ENCODE results near the gene TBX20. TPM values are rescaled to one million over a fixed set of nuclear protein-coding genes. Genes with fewer than 3 reads are reported as not detected.

TBX20 gene
- total and polyA plus RNA-seq, 2 of the 13 experiments (the other 11 are each of a cell fraction or from before 2014, with no cell fraction given), result not detected

DNA sequence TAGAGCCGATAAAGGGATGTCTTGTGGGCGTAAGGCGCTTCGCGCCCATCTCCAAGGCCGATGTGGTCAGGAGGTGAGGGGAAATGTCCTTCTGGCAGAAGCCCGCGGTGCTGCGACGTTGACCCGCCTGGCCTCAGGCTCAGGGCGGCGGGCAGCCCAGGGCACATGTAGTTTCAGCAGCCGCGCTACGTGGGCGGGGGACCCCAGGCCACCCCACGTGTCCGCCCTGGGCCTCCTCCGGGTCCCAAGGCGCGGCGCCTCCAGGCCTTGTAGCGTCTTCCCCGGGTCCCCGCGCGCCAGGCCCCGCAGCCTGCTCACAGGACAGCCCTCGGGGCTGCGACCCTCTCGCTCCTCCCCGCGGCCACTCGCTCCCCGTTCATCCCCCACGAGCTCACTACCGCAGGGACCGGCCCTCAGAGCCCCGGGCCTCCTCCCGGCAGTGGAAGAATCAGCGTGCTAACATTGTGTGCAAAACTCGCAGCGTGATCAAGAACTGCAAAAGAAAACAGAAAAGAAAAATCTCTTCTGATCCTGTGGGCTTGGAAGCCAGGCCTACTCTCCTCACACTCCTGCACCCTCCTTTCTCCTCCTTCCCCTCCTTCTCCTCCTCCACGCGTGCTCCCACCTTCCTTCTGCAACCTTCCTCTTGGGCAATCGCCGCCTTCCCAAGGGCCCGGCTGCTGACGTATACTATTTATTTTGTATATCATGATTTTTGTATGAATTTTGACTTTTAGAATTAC lies 4.4 kb upstream of the TBX20 start:
- Histone ChIP-seq H3K79me2 (ENCODE audit: insufficient read depth, low read length) (no peaks in the 10 kb centered on the region), H3K27me3 (ENCODE audit: control insufficient read depth in 1 of 2, insufficient read depth in 2 of 2, low read length in 2 of 2) (peaks cover 5 to 86% of the 10 kb centered on the region in 2 experiments; a peak in 4 of 5 replicates), H3K4me3 (replicated peaks in 1 of 3; ENCODE audit: insufficient read depth in 1 of 3, low read depth in 2 of 3, low read length in 3 of 3) (no peak overlapping the region), H2AFZ (ENCODE audit: low read length) (no peak overlapping the region), H3K9me3 (ENCODE audit: low read length) (no peaks in the 10 kb centered on the region), H3K4me1 (ENCODE audit: insufficient read depth, low read length) (no peaks in the 10 kb centered on the region), H4K20me1 (ENCODE audit: insufficient read depth, low read length) (no peaks in the 10 kb centered on the region), H3K27ac (ENCODE audit: extremely low read length, insufficient read depth, low read length) (no peak overlapping the region), H3K36me3 (replicated peaks in 1 of 2; ENCODE audit: control insufficient read depth in 1 of 2, insufficient read depth in 2 of 2, low read length in 2 of 2) (no peaks in the 10 kb centered on the region), H3K9ac (ENCODE audit: insufficient read depth, low read depth, low read length) (no peak overlapping the region), H3K4me2 (ENCODE audit: low read depth, low read length) (no peak overlapping the region)
- FAIRE-seq (no peak), DNase-seq (ENCODE audit: low spot score) (no peak), ATAC-seq (no peak; the same call in 2 of the 3 replicates)
- BruUV-seq (replicated peaks), result no TSS peak
- in situ Hi-C loops (cut with HindIII; ENCODE audit: extremely low pct_ligation_motif_present, low pct_unique_long_range_greater_than_20kb), result no loop called here
- ChIA-PET CTCF (ENCODE audit: low intra/inter-chr PET ratio, low total read pairs) (no interaction called here), POLR2A (no interaction called here)
- intact Hi-C loops (cut with micrococcal nuclease; ENCODE audit: unreplicated experiment), result no loop called here
- 54% methylated on average over 29 of the region's 50 CpGs for WGBS (ENCODE audit: low lambda C conversion rate)
- TF ChIP-seq, protein P1, sequence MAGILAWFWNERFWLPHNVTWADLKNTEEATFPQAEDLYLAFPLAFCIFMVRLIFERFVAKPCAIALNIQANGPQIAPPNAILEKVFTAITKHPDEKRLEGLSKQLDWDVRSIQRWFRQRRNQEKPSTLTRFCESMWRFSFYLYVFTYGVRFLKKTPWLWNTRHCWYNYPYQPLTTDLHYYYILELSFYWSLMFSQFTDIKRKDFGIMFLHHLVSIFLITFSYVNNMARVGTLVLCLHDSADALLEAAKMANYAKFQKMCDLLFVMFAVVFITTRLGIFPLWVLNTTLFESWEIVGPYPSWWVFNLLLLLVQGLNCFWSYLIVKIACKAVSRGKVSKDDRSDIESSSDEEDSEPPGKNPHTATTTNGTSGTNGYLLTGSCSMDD (CRISPR knock-in tag; IDR thresholded peaks at IDR 0.05), result no peak
- TF ChIP-seq TP53 (CRISPR knock-in tag; conservative IDR thresholded peaks at IDR 0.05), result no peak
- no peak for TF ChIP-seq FOSL1 (CRISPR knock-in tag; IDR thresholded peaks at IDR 0.05; ENCODE audit: borderline replicate concordance)
- no peak for TF ChIP-seq PHF8 (CRISPR knock-in tag; IDR thresholded peaks at IDR 0.05)
- no peak for TF ChIP-seq RARG (CRISPR knock-in tag; IDR thresholded peaks at IDR 0.05; ENCODE audit: low read depth)
- TF ChIP-seq NFE2 (CRISPR knock-in tag; IDR thresholded peaks at IDR 0.05), result no peak
- TF ChIP-seq, protein P2, sequence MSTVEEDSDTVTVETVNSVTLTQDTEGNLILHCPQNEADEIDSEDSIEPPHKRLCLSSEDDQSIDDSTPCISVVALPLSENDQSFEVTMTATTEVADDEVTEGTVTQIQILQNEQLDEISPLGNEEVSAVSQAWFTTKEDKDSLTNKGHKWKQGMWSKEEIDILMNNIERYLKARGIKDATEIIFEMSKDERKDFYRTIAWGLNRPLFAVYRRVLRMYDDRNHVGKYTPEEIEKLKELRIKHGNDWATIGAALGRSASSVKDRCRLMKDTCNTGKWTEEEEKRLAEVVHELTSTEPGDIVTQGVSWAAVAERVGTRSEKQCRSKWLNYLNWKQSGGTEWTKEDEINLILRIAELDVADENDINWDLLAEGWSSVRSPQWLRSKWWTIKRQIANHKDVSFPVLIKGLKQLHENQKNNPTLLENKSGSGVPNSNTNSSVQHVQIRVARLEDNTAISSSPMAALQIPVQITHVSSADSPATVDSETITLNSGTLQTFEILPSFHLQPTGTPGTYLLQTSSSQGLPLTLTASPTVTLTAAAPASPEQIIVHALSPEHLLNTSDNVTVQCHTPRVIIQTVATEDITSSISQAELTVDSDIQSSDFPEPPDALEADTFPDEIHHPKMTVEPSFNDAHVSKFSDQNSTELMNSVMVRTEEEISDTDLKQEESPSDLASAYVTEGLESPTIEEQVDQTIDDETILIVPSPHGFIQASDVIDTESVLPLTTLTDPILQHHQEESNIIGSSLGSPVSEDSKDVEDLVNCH (CRISPR knock-in tag; IDR thresholded peaks at IDR 0.05), result no peak
- TF ChIP-seq ZNF766 (CRISPR knock-in tag; IDR thresholded peaks at IDR 0.05; ENCODE audit: borderline replicate concordance), result no peak
- no peak for TF ChIP-seq KDM1A (CRISPR knock-in tag; IDR thresholded peaks at IDR 0.05)
- TF ChIP-seq, protein P3, sequence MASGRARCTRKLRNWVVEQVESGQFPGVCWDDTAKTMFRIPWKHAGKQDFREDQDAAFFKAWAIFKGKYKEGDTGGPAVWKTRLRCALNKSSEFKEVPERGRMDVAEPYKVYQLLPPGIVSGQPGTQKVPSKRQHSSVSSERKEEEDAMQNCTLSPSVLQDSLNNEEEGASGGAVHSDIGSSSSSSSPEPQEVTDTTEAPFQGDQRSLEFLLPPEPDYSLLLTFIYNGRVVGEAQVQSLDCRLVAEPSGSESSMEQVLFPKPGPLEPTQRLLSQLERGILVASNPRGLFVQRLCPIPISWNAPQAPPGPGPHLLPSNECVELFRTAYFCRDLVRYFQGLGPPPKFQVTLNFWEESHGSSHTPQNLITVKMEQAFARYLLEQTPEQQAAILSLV (CRISPR knock-in tag; IDR thresholded peaks at IDR 0.05; ENCODE audit: borderline replicate concordance), result no peak
- TF ChIP-seq, protein P4, sequence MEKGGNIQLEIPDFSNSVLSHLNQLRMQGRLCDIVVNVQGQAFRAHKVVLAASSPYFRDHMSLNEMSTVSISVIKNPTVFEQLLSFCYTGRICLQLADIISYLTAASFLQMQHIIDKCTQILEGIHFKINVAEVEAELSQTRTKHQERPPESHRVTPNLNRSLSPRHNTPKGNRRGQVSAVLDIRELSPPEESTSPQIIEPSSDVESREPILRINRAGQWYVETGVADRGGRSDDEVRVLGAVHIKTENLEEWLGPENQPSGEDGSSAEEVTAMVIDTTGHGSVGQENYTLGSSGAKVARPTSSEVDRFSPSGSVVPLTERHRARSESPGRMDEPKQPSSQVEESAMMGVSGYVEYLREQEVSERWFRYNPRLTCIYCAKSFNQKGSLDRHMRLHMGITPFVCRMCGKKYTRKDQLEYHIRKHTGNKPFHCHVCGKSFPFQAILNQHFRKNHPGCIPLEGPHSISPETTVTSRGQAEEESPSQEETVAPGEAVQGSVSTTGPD (CRISPR knock-in tag; IDR thresholded peaks at IDR 0.05), result no peak
- no peak for TF ChIP-seq ZNF7 (CRISPR knock-in tag; IDR thresholded peaks at IDR 0.05)
- no peak for TF ChIP-seq SP5 (CRISPR knock-in tag; IDR thresholded peaks at IDR 0.05; ENCODE audit: borderline replicate concordance, low read depth)
- TF ChIP-seq, protein P5, sequence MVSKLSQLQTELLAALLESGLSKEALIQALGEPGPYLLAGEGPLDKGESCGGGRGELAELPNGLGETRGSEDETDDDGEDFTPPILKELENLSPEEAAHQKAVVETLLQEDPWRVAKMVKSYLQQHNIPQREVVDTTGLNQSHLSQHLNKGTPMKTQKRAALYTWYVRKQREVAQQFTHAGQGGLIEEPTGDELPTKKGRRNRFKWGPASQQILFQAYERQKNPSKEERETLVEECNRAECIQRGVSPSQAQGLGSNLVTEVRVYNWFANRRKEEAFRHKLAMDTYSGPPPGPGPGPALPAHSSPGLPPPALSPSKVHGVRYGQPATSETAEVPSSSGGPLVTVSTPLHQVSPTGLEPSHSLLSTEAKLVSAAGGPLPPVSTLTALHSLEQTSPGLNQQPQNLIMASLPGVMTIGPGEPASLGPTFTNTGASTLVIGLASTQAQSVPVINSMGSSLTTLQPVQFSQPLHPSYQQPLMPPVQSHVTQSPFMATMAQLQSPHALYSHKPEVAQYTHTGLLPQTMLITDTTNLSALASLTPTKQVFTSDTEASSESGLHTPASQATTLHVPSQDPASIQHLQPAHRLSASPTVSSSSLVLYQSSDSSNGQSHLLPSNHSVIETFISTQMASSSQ (IDR thresholded peaks at IDR 0.05; ENCODE audit: low read depth), result no peak
- TF ChIP-seq, protein P5 (CRISPR knock-in tag; IDR thresholded peaks at IDR 0.05; ENCODE audit: borderline replicate concordance), result no peak
